Neural progenitor cell (in vitro differentiated cells): ENCODE results near the gene SAV1.

Source experiments
- EZH2 ChIP-seq: fragments of 200-600 bp; sonication (generic); IDR thresholded peaks from 2 replicates; pipeline ENCODE4 v1.6.1; 2017; ENCODE audit warnings: antibody characterized with exemption, mild to moderate bottlenecking, moderate library complexity
- EZH2phosphoT487 ChIP-seq: fragments of 200-600 bp; sonication (generic); IDR thresholded peaks from 2 replicates; pipeline ENCODE4 v1.6.1; 2017; ENCODE audit warnings: antibody characterized with exemption
- TF ChIP-seq, protein P1 (sequence below): fragments of 200-600 bp; sonication (generic); IDR thresholded peaks from 2 replicates; pipeline ENCODE4 v1.5.1; 2017; ENCODE audit warnings: antibody characterized with exemption, mild to moderate bottlenecking

DNA sequence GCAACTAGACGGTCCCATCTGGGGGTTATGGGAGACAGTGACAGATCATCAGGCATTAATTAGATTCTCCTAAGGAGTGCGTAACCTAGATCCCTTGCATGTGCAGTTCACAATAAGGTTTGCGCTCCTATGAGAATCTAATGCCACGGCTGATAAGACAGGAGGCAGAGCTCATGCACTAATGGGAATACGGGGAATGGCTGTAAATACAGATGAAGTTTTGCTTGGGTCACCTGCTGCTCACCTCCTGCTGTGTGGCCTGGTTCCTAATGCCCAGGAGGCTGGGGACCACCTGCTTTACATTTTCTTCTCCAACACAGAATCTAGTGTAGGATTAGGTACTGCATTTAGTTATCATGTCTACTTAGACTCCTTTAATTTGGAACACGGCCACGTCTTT is 49.7 kb upstream of the SAV1 start:
- no peak for TF ChIP-seq EZH2
- TF ChIP-seq, protein P1, sequence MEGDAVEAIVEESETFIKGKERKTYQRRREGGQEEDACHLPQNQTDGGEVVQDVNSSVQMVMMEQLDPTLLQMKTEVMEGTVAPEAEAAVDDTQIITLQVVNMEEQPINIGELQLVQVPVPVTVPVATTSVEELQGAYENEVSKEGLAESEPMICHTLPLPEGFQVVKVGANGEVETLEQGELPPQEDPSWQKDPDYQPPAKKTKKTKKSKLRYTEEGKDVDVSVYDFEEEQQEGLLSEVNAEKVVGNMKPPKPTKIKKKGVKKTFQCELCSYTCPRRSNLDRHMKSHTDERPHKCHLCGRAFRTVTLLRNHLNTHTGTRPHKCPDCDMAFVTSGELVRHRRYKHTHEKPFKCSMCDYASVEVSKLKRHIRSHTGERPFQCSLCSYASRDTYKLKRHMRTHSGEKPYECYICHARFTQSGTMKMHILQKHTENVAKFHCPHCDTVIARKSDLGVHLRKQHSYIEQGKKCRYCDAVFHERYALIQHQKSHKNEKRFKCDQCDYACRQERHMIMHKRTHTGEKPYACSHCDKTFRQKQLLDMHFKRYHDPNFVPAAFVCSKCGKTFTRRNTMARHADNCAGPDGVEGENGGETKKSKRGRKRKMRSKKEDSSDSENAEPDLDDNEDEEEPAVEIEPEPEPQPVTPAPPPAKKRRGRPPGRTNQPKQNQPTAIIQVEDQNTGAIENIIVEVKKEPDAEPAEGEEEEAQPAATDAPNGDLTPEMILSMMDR, result no peak
- TF ChIP-seq EZH2phosphoT487, result no peak
